ENCODE data around the gene CALML6.

GRCh38 chr1:1893291-1893985 lies 21.6 kb upstream of the CALML6 start:
- TF ChIP-seq CTCF (IDR thresholded peaks at IDR 0.05) (no peak), POLR2A (IDR thresholded peaks at IDR 0.05) (no peak), EP300 (IDR thresholded peaks at IDR 0.05) (no peak)
